Stomach (tissue), 9 donors: Measurements from ENCODE around the gene SYT3. TPM values are rescaled to one million over a fixed set of nuclear protein-coding genes. Genes with fewer than 3 reads are reported as not detected.
"Not testable (repeated sequence)": the region's sequence is repeated elsewhere in the genome, so short reads cannot be mapped to it uniquely, and the experiment has no call there.

Experiments used
- DNase-seq, 2 donors: peaks; one replicate each; pipeline versions ENCODE4 v3.0.0 to v3.0.0-alpha.2; 2013 to 2019
- H3K27ac ChIP-seq, 5 donors: fragments of 200-600 bp in 4 of 5; sonication (generic) in 4 of 5; one replicate each; pipeline ENCODE4 v1.5.1; 2013 to 2019; ENCODE audit warnings: mild to moderate bottlenecking in 1 of 5, moderate library complexity in 1 of 5
- H3K27me3 ChIP-seq, 3 donors: fragments of 200-600 bp; sonication (generic); one replicate each; pipeline ENCODE4 v1.5.1; 2017 to 2019; ENCODE audit warnings: mixed run types in 1 of 3
- H3K36me3 ChIP-seq, 4 donors: fragments of 200-600 bp; sonication (generic); 1 replicate in 3 of 4; 2 replicates in 1 of 4; pipeline ENCODE4 v1.5.1; 2016 to 2019
- H3K4me1 ChIP-seq, 4 donors: fragments of 200-600 bp; sonication (generic); one replicate each; pipeline ENCODE4 v1.5.1; 2016 to 2019
- H3K4me3 ChIP-seq, 4 donors: fragments of 200-600 bp; sonication (generic) in 3 of 4; one replicate each; pipeline ENCODE4 v1.5.1; 2016 to 2019; ENCODE audit warnings: mild to moderate bottlenecking in 1 of 4
- H3K9me3 ChIP-seq, 4 donors: fragments of 200-600 bp; sonication (generic); one replicate each; pipeline ENCODE4 v1.5.1; 2016 to 2019
- CTCF ChIP-seq, 7 experiments: fragments of 450-650 bp in 4 of 7; fragments of 200-600 bp in 3 of 7; sonication (generic) in 3 of 7; IDR thresholded peaks; one replicate each; pipeline ENCODE4 v1.5.1; 2016 to 2019; ENCODE audit warnings: antibody characterized with exemption in 7 of 7, control low read depth in 2 of 7, mild to moderate bottlenecking in 1 of 7
- EP300 ChIP-seq: sonication (generic); formaldehyde crosslinking; IDR thresholded peaks from one replicate; pipeline ENCODE4 v1.6.1; 2017; ENCODE audit warnings: antibody characterized with exemption
- POLR2A ChIP-seq, 4 donors: fragments of 450-650 bp; IDR thresholded peaks; one replicate each; pipeline ENCODE4 v1.6.1; 2016; ENCODE audit warnings: antibody characterized with exemption in 4 of 4, control low read depth in 2 of 4, mild to moderate bottlenecking in 1 of 4, moderate library complexity in 1 of 4
- POLR2AphosphoS5 ChIP-seq, 3 donors: sonication (generic); formaldehyde crosslinking; IDR thresholded peaks; one replicate each; pipeline ENCODE4 v1.6.1; 2016; ENCODE audit warnings: antibody characterized with exemption in 3 of 3
- WGBS, 5 donors: extraction: QIAGEN DNeasy Blood & Tissue Kit in 3 of 5; methylation state at CpG; one replicate each; pipeline versions ENCODE4 v1.1.5 to v1.1.7; 2013 to 2018; 5-methylcytosine and 5-hydroxymethylcytosine counted together
- intact Hi-C: fragments of 100-400 bp; cut with DNase I; formaldehyde crosslinking; loops from one replicate; pipeline ENCODE4 v1.15.1; 2023; ENCODE audit warnings: low total_unique reads
- polyA plus RNA-seq, 3 donors: library from polyadenylated mRNA; stranded (reverse); fragments of 200-250 nt; gene quantifications; one replicate each; pipeline ENCODE4 v1.2.3, GENCODE V29; 2013
- total RNA-seq, 5 donors: library from RNA; depleted of rRNA; stranded (reverse); fragments of >200 nt; gene quantifications; one replicate each; pipeline versions ENCODE4 v1.1.0 to v1.2.3, GENCODE V29; 2014 to 2016
- donor health status: healthy with polysubstance abuse.
- donor health status: Bipolar disorder and iron deficiency.
- donor health status: healthy.

The SYT3 gene
- total and polyA plus RNA-seq, 8 donors: 0.13 to 1.3 (median 0.14) TPM; not detected in 5

DNA sequence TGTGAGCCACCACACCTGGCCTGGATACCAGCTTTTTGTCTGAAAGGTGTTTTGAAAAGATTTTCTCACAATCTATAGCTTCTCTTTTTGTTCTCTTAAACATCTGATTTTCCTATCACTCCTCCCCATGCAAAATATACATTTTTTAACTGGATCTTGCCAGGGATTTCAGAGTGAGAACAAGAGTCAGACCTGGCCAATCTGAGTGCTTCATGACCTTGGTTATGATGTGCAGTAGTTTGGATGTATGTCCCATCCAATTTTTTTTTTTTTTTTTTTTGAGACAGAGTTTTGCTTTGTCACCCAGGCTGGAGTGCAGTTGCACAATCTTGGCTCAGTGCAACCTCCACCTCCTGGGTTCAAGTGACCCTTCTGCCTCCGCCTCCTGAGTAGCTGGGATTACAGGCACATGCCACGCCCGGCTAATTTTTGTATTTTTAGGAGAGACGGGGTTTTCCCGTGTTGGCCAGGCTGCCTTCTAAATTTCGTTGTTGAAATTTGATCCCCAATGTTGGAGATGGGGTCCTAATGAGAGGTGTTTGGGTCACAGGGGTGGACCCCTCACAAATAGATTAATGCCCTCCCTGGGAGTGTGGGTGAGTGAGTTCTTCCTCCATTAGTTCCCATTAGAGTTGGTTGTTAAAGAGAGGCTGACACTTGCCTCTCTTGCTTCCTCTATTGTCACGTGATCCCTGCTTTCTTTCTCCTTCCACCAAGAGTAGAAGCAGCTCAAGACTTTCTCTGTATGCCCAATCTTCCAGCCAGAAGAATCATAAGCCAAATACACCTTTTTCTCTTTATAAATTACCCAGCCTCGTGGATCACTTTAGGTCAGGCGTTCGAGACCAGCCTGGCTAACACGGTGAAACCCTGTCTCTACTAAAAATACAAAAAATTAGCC, 26.9 kb downstream of the SYT3 start:
- H3K9me3 ChIP-seq, H3K4me1 ChIP-seq, H3K4me3 ChIP-seq, H3K27ac ChIP-seq, DNase-seq, H3K36me3 ChIP-seq, intact Hi-C loops: not testable (repeated sequence)
- H3K27me3 ChIP-seq: peaks cover 0 to 42% (median 7%) of the 10 kb centered on the region in 3 donors
- WGBS, 5 donors: 75 to 83% (median 83%) methylated on average over 8 to 11 of the region's 11 CpGs

- H3K27ac ChIP-seq: no peak overlapping the region
- peak; percentile 42 to 93 for DNase-seq
- intact Hi-C loops: no loop called here
- peaks cover 0 to 14% (median 9%) of the 10 kb centered on the region in 4 donors for H3K9me3 ChIP-seq
- TF ChIP-seq POLR2A (IDR thresholded peaks at IDR 0.05) (no peak), POLR2AphosphoS5 (IDR thresholded peaks at IDR 0.05) (no peak), EP300 (no peak), CTCF (IDR thresholded peaks at IDR 0.05) (no peak)
- no peak overlapping the region for H3K4me3 ChIP-seq
- no peaks in the 10 kb centered on the region for H3K36me3 ChIP-seq
- WGBS, 5 donors: 13 to 23% (median 20%) methylated on average over 43 to 56 of the region's 56 CpGs
- peaks cover 0 to 65% (median 10%) of the 10 kb centered on the region in 3 donors for H3K27me3 ChIP-seq
- peaks cover 0 to 7% (median 0%) of the 10 kb centered on the region in 4 donors for H3K4me1 ChIP-seq
These were observed 31.6 kb downstream of the SYT3 start for GRCh38 chr19:50607874-50608785.

GRCh38 chr19:50607388-50607787, 32.3 kb downstream of the SYT3 start:
- H3K27ac ChIP-seq: no peak overlapping the region
- TF ChIP-seq EP300 (no peak), CTCF (IDR thresholded peaks at IDR 0.05) (no peak), POLR2A (IDR thresholded peaks at IDR 0.05) (no peak), POLR2AphosphoS5 (IDR thresholded peaks at IDR 0.05) (no peak)
- H3K4me1 ChIP-seq: peaks cover 0 to 7% (median 0%) of the 10 kb centered on the region in 4 donors
- H3K4me3 ChIP-seq: no peak overlapping the region
- WGBS, 5 donors: 57 to 80% (median 70%) methylated on average over 18 to 20 of the region's 20 CpGs
- H3K36me3 ChIP-seq: no peaks in the 10 kb centered on the region
- H3K9me3 ChIP-seq: peaks cover 0 to 14% (median 9%) of the 10 kb centered on the region in 4 donors
- peaks cover 0 to 67% (median 14%) of the 10 kb centered on the region in 3 donors for H3K27me3 ChIP-seq
- intact Hi-C loops: no loop called here
- DNase-seq: no peak

- DNase-seq: peak in 1 of 2 donors; percentile 10
- 39 to 64% (median 46%) methylated on average over 15 to 47 of the region's 58 CpGs for WGBS, 5 donors
- H3K4me1 ChIP-seq, H3K27ac ChIP-seq, intact Hi-C loops, H3K4me3 ChIP-seq, H3K36me3 ChIP-seq: not testable (repeated sequence)
- H3K27me3 ChIP-seq: peaks cover 0 to 69% (median 20%) of the 10 kb centered on the region in 3 donors
- peaks cover 0 to 14% (median 9%) of the 10 kb centered on the region in 4 donors for H3K9me3 ChIP-seq
These were observed 33.4 kb downstream of the SYT3 start for GRCh38 chr19:50606059-50606836.

DNA sequence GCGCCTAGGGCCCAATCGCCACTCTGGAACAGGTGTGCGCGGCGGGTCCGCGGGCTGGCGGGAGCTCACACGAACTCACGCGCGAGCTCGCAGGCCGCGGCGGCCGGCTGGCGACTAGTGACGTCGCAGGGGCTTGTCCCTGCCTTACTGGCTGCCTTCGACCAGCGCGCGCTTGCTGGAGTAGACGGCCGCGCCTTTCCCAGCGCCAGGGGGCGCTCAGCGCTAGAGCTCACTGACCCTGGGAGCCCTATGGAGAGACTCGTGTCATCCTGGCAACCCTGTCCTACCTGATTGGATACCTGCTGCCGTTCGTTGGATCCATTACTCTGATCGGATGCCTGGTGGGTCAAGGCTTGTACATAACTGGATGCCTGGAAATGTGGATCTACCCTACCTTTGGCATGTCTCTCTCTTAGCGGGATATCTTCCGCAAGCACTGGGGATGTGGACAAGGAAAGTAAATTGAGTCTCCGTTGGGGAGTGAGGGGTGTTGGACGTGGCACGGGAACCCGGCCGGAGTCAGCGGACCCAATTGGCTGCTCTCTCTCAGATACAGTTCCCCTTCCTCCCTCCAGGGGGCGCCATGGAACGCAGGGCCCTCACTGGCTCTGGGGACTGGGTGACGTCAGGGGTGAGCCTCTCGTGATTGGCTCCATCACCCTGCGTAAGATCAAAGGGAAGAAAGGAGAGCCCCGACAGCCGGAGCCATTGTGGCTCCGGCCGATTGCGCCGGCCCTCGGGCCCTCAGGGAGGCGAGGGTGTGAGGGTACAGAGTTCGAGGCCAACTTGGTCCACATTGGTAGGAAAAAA, 35.2 kb downstream of the SYT3 start:
- 47 to 70% (median 58%) methylated on average over 26 to 46 of the region's 56 CpGs; no CpG with 5 or more reads in 1 of the 5 donors for WGBS, 5 donors
- H3K27ac ChIP-seq, H3K4me1 ChIP-seq, DNase-seq, H3K36me3 ChIP-seq, H3K4me3 ChIP-seq, intact Hi-C loops: not testable (repeated sequence)
- peaks cover 0 to 79% (median 20%) of the 10 kb centered on the region in 3 donors for H3K27me3 ChIP-seq
- peaks cover 0 to 14% (median 9%) of the 10 kb centered on the region in 4 donors for H3K9me3 ChIP-seq
